Natural killer cell (primary cell): ENCODE measurements around the gene SOBP. TPM values are rescaled to one million over a fixed set of nuclear protein-coding genes. Genes with fewer than 3 reads are reported as not detected.

Source experiments
- ATAC-seq, 3 donors: fragments of 150-1000 bp in 2 of 3; fragments of 200-7000 bp in 1 of 3; cut with Tn5 transposase; 1 replicate in 1 of 3; 2 replicates in 2 of 3; pipeline ENCODE4 v1.10.0; 2021; ENCODE audit warnings: mild to moderate bottlenecking in 2 of 3, moderate library complexity in 2 of 3
- DNase-seq, 2 donors: peaks; one replicate each; pipeline versions ENCODE4 v3.0.0 to v3.0.0-alpha.2; 2013 to 2021; ENCODE audit warnings: mixed read lengths in 1 of 2
- H3K27ac ChIP-seq: one replicate; pipeline ENCODE4 v1.5.1; 2013; ENCODE audit warnings: mild to moderate bottlenecking, low read length
- H3K27me3 ChIP-seq: one replicate; pipeline ENCODE4 v1.6.1; 2013; ENCODE audit warnings: low read length; ENCODE audit not compliant: control insufficient read depth, insufficient read depth
- H3K36me3 ChIP-seq: one replicate; pipeline ENCODE4 v1.6.1; 2013; ENCODE audit warnings: low read length; ENCODE audit not compliant: control insufficient read depth, insufficient read depth
- H3K4me1 ChIP-seq: one replicate; pipeline ENCODE4 v1.6.1; 2013; ENCODE audit warnings: low read length; ENCODE audit not compliant: control insufficient read depth, insufficient read depth
- H3K4me3 ChIP-seq: one replicate; pipeline ENCODE4 v1.5.1; 2013; ENCODE audit warnings: low read length
- H3K9me3 ChIP-seq: one replicate; pipeline ENCODE4 v1.6.1; 2013; ENCODE audit warnings: low read length; ENCODE audit not compliant: control insufficient read depth, insufficient read depth
- H3K27ac Mint-ChIP-seq, 2 donors: one replicate each; pipeline ENCODE4 v1.8.0; 2022; ENCODE audit warnings: mild to moderate bottlenecking in 2 of 2, mixed read lengths in 2 of 2, moderate library complexity in 1 of 2
- H3K27me3 Mint-ChIP-seq, 2 donors: one replicate each; pipeline ENCODE4 v1.8.0; 2022; ENCODE audit warnings: low read depth in 2 of 2, mixed read lengths in 2 of 2
- H3K36me3 Mint-ChIP-seq: one replicate; pipeline ENCODE4 v1.8.0; 2022; ENCODE audit warnings: mixed read lengths
- H3K4me1 Mint-ChIP-seq, 2 donors: one replicate each; pipeline ENCODE4 v1.8.0; 2022; ENCODE audit warnings: mixed read lengths in 2 of 2
- H3K4me3 Mint-ChIP-seq: one replicate; pipeline ENCODE4 v1.8.0; 2022; ENCODE audit warnings: mild to moderate bottlenecking, moderate library complexity, mixed read lengths
- H3K9me3 Mint-ChIP-seq, 2 donors: one replicate each; pipeline ENCODE4 v1.8.0; 2022; ENCODE audit warnings: mixed read lengths in 2 of 2
- CTCF ChIP-seq: fragments of 200-600 bp; IDR thresholded peaks from one replicate; pipeline ENCODE4 v1.8.0; 2022; ENCODE audit warnings: antibody characterized with exemption
- WGBS: methylation state at CpG from one replicate; pipeline ENCODE4 v1.1.7; 2013; ENCODE audit warnings: missing lambda C conversion rate; ENCODE audit not compliant: insufficient coverage; 5-methylcytosine and 5-hydroxymethylcytosine counted together
- intact Hi-C: fragments of 100-400 bp; cut with micrococcal nuclease; formaldehyde crosslinking; loops from one replicate; pipeline ENCODE4 v1.14.2; 2022
- total RNA-seq, 4 donors: library from RNA; stranded (reverse); fragments of 120-200 nt in 1 of 4; gene quantifications; one replicate each; pipeline versions ENCODE4 v1.2.3 to v1.2.4, GENCODE V29; 2013 to 2022

Gene SOBP
- total RNA-seq, 3 donors from 2014 or later (not counting 1 experiment from before 2014, with no cell fraction given) = 0.16 TPM; not detected in 1

DNA sequence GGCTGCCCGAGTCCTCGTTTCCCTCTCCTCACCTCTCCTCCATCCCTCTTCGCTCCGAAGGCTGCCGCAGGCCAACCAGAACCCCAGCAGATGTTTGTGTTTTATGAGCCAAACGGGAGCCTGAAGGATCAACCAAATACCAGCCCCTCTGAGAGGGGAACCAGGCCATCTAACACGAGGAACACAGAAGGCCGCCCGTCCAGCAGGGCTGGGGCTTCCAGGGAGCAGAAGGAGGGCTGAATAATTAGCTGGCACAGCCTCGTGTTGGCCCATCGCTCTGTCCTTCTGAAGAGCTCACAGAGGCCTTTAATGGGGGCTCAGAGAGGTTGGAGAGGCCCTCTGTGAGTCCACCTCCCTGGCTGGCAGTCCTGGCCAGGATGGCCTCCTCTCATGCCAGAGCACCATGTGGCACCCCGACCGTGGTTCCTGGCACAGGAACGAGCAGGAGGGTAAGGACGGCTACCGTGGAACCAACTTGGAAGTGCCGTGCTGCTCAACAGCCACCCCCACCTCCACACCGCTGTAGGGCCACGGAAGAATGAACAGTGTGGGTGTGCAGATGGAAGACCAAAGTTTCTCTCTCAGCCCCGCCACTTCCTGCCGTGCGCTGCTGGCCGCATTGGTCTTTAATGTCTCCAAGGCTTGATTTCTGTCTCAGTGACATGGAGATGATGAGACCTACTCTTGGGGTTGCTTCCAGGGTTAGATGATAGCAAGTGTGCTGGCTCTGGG, 179.0 kb downstream of the SOBP start:
- H3K4me1 Mint-ChIP-seq = peaks cover 0 to 11% of the 10 kb centered on the region in 2 donors
- no peaks in the 10 kb centered on the region for H3K27me3 ChIP-seq
- H3K4me3 Mint-ChIP-seq = no peak overlapping the region
- peak in 1 of 2 donors; percentile 37 for DNase-seq
- H3K4me1 ChIP-seq = peaks cover 23% of the 10 kb centered on the region
- intact Hi-C loops = no loop called here
- H3K27me3 Mint-ChIP-seq = peaks cover 0 to 2% of the 10 kb centered on the region in 2 donors
- H3K27ac Mint-ChIP-seq = no peak overlapping the region
- H3K36me3 ChIP-seq = no peaks in the 10 kb centered on the region
- H3K27ac ChIP-seq = no peak overlapping the region
- 79% methylated on average over 23 of the region's 23 CpGs for WGBS
- no peaks in the 10 kb centered on the region for H3K9me3 ChIP-seq
- peak; percentile 40 to 59 (median 53) for ATAC-seq
- no peak overlapping the region for H3K4me3 ChIP-seq
- H3K9me3 Mint-ChIP-seq = no peaks in the 10 kb centered on the region
- no peaks in the 10 kb centered on the region for H3K36me3 Mint-ChIP-seq
- no peak for TF ChIP-seq CTCF

DNA sequence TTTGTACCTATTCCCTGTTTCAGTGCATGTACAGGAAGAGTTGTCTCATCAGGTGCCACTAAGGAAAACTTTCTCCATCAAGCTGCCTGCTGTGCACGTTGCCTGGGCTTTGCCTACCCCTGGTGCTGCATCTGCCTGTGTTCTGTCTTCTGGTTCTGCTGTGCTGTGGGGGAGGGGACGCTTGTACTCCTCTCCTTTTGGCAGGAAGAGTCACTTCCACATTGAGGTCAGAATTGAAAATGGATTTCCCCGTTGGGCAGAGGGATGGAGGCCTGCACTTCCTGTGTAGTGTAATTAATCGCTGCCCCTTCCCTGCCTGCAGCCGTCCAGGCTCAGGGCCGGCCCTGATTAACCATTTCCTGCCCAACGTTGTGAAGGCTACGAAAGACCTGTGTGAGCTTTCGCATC, 180.9 kb downstream of the SOBP start:
- Mint-ChIP-seq H3K27ac (no peak overlapping the region), H3K4me1 (peaks cover 8 to 18% of the 10 kb centered on the region in 2 donors), H3K36me3 (no peaks in the 10 kb centered on the region), H3K4me3 (no peak overlapping the region), H3K27me3 (no peaks in the 10 kb centered on the region), H3K9me3 (no peaks in the 10 kb centered on the region)
- intact Hi-C loops = no loop called here
- H3K4me3 ChIP-seq = no peak overlapping the region
- TF ChIP-seq CTCF = no peak
- WGBS = 10% methylated on average over 9 of the region's 9 CpGs
- no peak overlapping the region for H3K27ac ChIP-seq
- ATAC-seq = no peak
- no peaks in the 10 kb centered on the region for H3K36me3 ChIP-seq
- no peaks in the 10 kb centered on the region for H3K27me3 ChIP-seq
- DNase-seq = peak in 1 of 2 donors; percentile 38
- H3K4me1 ChIP-seq = peaks cover 31% of the 10 kb centered on the region
- no peaks in the 10 kb centered on the region for H3K9me3 ChIP-seq

GRCh38 chr6:107673076-107673494, 183.2 kb downstream of the SOBP start:
- H3K36me3 ChIP-seq = no peaks in the 10 kb centered on the region
- no peaks in the 10 kb centered on the region for H3K36me3 Mint-ChIP-seq
- H3K4me1 ChIP-seq = peaks cover 31% of the 10 kb centered on the region
- ATAC-seq = no peak
- intact Hi-C loops = no loop called here
- H3K4me1 Mint-ChIP-seq = peaks cover 8 to 18% of the 10 kb centered on the region in 2 donors
- no peak overlapping the region for H3K4me3 ChIP-seq
- no peak overlapping the region for H3K27ac ChIP-seq
- TF ChIP-seq CTCF = no peak
- no peaks in the 10 kb centered on the region for H3K27me3 ChIP-seq
- H3K27ac Mint-ChIP-seq = no peak overlapping the region
- DNase-seq = no peak
- no peaks in the 10 kb centered on the region for H3K27me3 Mint-ChIP-seq
- no peaks in the 10 kb centered on the region for H3K9me3 Mint-ChIP-seq
- H3K4me3 Mint-ChIP-seq = no peak overlapping the region
- no peaks in the 10 kb centered on the region for H3K9me3 ChIP-seq
- WGBS = 92% methylated on average over 13 of the region's 13 CpGs
